NCI-H187 (cell line): ENCODE data around the gene BICRAL.
"Not testable (repeated sequence)": the region's sequence is repeated elsewhere in the genome, so short reads cannot be mapped to it uniquely, and the experiment has no call there.

Source experiments
- DNase-seq, 2 experiments: peaks; one replicate each; lab custom pipeline; 2025; lab: John Stamatoyannopoulos, UW

Gene BICRAL

DNA sequence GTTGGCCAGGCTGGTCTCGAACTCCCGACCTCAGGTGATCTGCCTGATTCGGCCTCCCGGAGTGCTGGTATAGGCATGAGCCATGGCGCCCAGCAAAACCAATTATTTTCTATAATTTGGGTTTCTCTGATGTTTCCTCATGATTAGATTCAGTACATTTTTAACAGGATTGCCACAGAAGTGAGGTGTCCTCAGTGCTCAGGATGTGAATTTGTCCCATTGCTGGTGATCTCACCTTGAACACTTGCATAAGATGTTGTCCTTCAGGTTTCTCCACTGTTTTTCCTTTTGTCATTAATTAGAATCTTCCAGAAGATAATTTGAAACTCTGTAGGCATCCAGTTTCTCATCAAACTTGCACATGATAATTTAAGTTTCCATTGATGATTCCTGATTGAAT, 52.2 kb downstream of the BICRAL start:
- DNase-seq = no peak

GRCh38 chr6:42841844-42842584, 60.2 kb downstream of the BICRAL start:
- no peak for DNase-seq

DNA sequence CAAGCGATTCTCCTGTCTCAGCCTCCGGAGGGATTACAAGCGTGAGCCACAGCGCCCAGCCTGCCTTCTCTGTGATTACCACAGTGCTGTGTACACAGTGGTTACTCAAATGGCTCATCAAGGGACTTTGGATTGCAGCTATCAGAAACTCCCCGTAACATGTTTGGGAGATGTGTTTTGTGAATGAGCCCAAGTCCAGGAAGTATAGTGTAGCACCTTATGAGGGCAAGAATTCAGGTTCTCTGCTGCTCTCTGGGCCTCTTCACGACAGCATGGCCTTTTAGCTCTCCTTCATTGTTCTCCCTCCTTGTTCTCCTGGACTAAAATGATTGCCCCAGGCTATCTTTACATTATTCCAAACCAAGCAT, 63.5 kb downstream of the BICRAL start:
- no peak for DNase-seq

DNA sequence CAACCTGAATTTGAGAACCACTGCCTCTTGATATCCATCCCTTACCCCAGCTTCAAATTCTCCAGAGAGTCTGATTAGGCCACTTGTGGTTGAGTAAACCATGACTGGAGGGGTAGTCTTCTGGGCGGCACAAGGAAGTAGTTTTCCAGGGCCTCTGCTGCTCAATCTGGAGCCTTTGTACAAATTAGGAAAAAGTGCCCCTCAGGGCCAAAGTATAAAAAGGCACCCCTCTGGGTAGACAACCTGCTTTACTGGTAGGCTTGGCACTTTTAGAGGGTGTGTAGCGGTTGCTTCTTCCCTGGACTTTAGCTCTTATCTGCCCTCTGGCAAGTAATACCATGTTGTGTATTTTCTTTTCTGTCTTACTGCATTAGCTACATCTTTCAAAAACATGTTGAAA, 64.7 kb downstream of the BICRAL start:
- no peak for DNase-seq

DNA sequence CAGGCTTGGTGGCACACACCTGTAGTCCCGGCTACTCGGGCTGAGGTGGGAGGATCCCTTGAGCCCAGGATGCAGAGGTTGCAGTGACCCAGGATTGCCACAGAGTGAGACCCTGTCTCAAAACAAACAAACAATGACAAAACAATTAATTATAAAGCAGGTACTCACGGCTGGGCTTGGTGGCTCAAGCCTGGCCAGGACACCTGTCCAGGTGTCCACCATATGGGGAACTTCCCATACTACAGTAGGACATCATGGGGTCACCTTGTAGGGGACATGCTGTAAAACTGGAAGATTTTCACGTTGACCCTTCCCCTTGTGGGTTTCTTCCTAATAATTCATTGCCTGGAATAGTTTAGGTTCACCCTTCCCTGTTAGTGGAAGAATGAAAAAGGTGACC, 66.8 kb downstream of the BICRAL start:
- no peak for DNase-seq

GRCh38 chr6:42851599-42851998, 69.7 kb downstream of the BICRAL start:
- DNase-seq = no peak

GRCh38 chr6:42860036-42860435, 78.2 kb downstream of the BICRAL start:
- no peak for DNase-seq

DNA sequence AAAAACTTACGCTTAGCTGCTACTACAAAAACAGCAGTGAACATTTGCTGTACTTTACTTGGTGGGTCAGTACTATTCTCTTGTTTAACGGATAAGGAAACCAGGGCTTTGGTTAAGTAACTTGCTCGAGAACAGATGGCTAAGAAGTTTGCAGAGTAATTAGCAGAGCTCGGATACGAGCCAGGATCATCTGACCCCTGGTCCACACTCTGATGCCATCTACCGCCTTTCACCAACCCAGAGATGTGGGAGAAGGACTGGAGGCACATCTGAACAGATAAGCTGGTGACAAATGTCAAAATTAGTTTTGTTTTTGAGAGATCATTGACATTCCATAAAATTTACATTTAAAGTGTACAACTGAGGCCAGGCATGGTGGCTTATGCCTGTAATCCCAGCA, 78.6 kb downstream of the BICRAL start:
- DNase-seq = no peak

GRCh38 chr6:42864602-42865001, 82.8 kb downstream of the BICRAL start:
- DNase-seq = no peak

GRCh38 chr6:42870145-42870936, 88.5 kb downstream of the BICRAL start:
- no peak for DNase-seq

DNA sequence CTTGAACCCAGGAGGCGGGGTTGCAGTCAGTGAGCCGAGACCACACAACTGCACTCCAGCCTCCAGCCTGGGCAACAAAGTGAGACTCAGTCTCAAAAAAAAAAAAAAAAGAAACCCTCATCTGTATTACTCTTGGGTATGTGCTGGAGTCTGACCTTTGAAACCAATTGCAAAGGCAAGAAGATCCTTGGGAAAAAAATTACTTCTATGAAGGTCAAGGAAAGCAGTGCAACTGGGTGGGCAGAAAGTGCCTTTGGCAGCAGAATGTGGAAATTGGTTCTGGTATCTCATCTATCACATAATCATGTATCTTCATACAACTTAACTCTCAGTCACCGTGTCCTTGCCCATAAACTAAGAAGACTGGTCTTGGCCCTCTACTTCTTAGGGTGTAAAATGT, 89.9 kb downstream of the BICRAL start:
- no peak for DNase-seq

DNA sequence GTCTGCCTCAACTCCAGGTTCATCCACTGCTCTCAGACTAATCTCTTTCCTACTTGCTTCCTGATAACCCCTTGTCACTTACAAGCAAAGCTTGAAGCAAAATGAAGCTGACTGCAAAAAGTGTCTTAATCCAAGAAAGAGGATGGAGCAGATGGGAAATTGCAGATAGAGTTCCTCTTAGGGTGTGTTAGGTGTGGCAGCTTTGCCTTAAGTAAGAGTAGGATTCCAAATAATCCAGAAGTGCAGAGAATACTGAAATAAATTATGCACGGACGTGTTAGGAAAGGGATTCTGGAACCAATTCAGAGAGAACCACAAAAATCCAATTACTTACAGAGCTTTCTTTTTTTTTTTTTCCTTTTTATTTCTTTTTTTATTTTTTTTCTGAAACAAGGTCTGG, 91.5 kb downstream of the BICRAL start:
- no peak for DNase-seq

DNA sequence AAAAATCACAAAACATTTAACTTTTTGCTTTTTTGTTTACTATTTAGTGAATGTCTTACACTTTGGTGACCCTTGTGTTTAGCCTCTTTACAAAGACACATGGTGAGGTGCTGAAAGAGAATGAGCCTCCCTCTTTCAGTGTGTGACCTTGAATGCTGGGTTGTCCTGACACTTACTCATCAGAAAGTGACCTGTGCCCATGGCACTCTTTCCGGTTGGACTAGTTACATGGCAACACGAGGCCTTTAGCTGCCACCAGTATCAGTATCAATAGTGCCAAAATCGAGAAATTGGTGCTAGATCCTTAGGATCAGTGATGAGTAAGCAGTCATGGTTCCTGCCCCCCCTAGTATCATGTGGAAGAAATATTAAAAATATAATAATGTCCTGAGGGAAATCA, 95.8 kb downstream of the BICRAL start:
- DNase-seq = no peak

- peak; percentile 70 to 97 for DNase-seq
Observed at GRCh38 chr6:42879372-42880239, 97.8 kb downstream of the BICRAL start, which contains the start of gene RPL7L1. TSS of gene RPL7L1 (plus strand) at chr6:42879616. CDS start at chr6:42879911, 295 bp downstream.

- not testable (repeated sequence) for DNase-seq
Observed at GRCh38 chr6:42880240-42880817, 98.5 kb downstream of the BICRAL start.

- DNase-seq = not testable (repeated sequence)
Observed at GRCh38 chr6:42880871-42881270, 99.0 kb downstream of the BICRAL start.

GRCh38 chr6:42885702-42886101, 103.8 kb downstream of the BICRAL start:
- DNase-seq = no peak

GRCh38 chr6:42888201-42888600, 106.3 kb downstream of the BICRAL start:
- not testable (repeated sequence) for DNase-seq

- DNase-seq = no peak
Observed at GRCh38 chr6:42889815-42890214, 108.0 kb downstream of the BICRAL start.

GRCh38 chr6:42890311-42891198, 108.7 kb downstream of the BICRAL start:
- DNase-seq = peak; percentile 81 to 92

GRCh38 chr6:42891199-42891722, 109.4 kb downstream of the BICRAL start:
- no peak for DNase-seq
